Coronary artery (tissue), 2 donors: ENCODE measurements around the gene UCN.
"Not testable (repeated sequence)": the region's sequence is repeated elsewhere in the genome, so short reads cannot be mapped to it uniquely, and the experiment has no call there.

Experiments
- DNase-seq: peaks from one replicate; pipeline ENCODE4 v3.0.0-alpha.2; 2017; ENCODE audit warnings: low spot score
- H3K27ac ChIP-seq, 2 donors: fragments of 200-600 bp; sonication (generic); one replicate each; pipeline ENCODE4 v1.5.1; 2016 to 2019
- H3K4me3 ChIP-seq: fragments of 200-600 bp; sonication (generic); 2 replicates; pipeline ENCODE4 v1.5.1; 2016; ENCODE audit warnings: mild to moderate bottlenecking, moderate library complexity
- CTCF ChIP-seq: fragments of 200-600 bp; sonication (generic); IDR thresholded peaks from one replicate; pipeline ENCODE4 v1.5.1; 2019; ENCODE audit warnings: antibody characterized with exemption

The UCN gene

GRCh38 chr2:27282892-27283291 is 25.4 kb downstream of the UCN start:
- no peak for TF ChIP-seq CTCF
- Histone ChIP-seq H3K27ac (no peak overlapping the region), H3K4me3 (no peak overlapping the region)
- DNase-seq: no peak

- no peak for TF ChIP-seq CTCF
- peak within 1 kb of the TSS in 1 of 2 donors; percentile 6 for H3K27ac ChIP-seq
- H3K4me3 ChIP-seq: no peak within 1 kb of the TSS
- DNase-seq: no peak
Observed at GRCh38 chr2:27281855-27282559, 26.2 kb downstream of the UCN start, which contains the start of gene TRIM54. Gene TRIM54 (plus strand): TSS chr2:27282429. CDS start chr2:27282732, 303 bp downstream.

- TF ChIP-seq CTCF: no peak
- H3K27ac ChIP-seq: peak overlapping the region in 1 of 2 donors; percentile 6
- H3K4me3 ChIP-seq: no peak overlapping the region
- DNase-seq: no peak
Observed at GRCh38 chr2:27281442-27281841, 26.8 kb downstream of the UCN start.

- DNase-seq: no peak
- no peak for TF ChIP-seq CTCF
- Histone ChIP-seq H3K4me3 (no peak overlapping the region), H3K27ac (no peak overlapping the region)
Observed at GRCh38 chr2:27280826-27281225, 27.4 kb downstream of the UCN start.

GRCh38 chr2:27278010-27278409 is 30.2 kb downstream of the UCN start:
- no peak for TF ChIP-seq CTCF
- no peak overlapping the region for H3K4me3 ChIP-seq
- H3K27ac ChIP-seq: no peak overlapping the region
- DNase-seq: no peak

GRCh38 chr2:27275211-27276150 is 32.8 kb downstream of the UCN start, which contains the start of gene DNAJC5G:
Gene DNAJC5G (plus strand): TSS chr2:27275433. CDS start chr2:27276729, 1,296 bp downstream.
- no peak for TF ChIP-seq CTCF
- Histone ChIP-seq H3K4me3 (no peak within 1 kb of the TSS), H3K27ac (no peak within 1 kb of the TSS)
- DNase-seq: no peak

GRCh38 chr2:27272537-27273522 is 35.4 kb downstream of the UCN start:
- not testable (repeated sequence) for DNase-seq, H3K4me3 ChIP-seq, H3K27ac ChIP-seq
